Liver (tissue), 3 donors: Measurements from ENCODE around the gene KYNU.

Experiments
- CTCF ChIP-seq: fragments of 150-350 bp; IDR thresholded peaks from 2 replicates; pipeline ENCODE4 v1.5.1; 2017; ENCODE audit warnings: improper control_type of control experiment, low read depth, low read length; ENCODE audit not compliant: missing input control
- TAF1 ChIP-seq: conservative IDR thresholded peaks from 2 replicates; pipeline ENCODE4 v1.6.1; 2016; ENCODE audit warnings: antibody characterized with exemption, mild to moderate bottlenecking
- donor health status: healthy.
- donor health status: healthy.

DNA sequence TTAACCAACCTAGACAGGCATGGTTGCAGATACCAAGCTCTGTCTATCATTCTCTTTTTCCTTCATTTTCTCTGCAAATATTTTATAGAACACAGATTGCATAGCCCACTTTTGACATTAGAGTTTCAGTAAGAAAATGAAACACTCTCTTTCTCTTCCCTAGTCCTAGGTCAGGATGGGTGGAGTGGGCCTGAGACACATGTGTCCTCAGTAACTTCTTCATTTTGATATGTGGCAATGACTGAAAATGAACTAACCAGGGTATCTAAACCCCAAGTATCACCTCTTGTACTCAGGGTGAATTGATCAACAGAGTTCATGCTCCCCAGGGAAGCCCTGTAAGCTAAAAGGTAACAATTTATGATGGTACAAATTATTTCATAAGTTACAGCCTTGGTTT is 37.0 kb upstream of the KYNU start:
- TF ChIP-seq CTCF (no peak), TAF1 (no peak)
